GM20431 (cell line): ENCODE measurements around the gene SAP25.

ENCODE experiments used
- in situ Hi-C: fragments of 300-500 bp; cut with MseI, MboI; formaldehyde crosslinking; loops from one replicate; pipeline ENCODE4 v1.15.0; 2020; ENCODE audit warnings: low sequenced_read_pairs; ENCODE audit not compliant: unreplicated experiment

Gene SAP25

GRCh38 chr7:100599911-100600729 lies 26.4 kb upstream of the SAP25 start:
- in situ Hi-C loops = no loop called here

GRCh38 chr7:100598425-100598824 lies 24.7 kb upstream of the SAP25 start:
- in situ Hi-C loops = no loop called here

- in situ Hi-C loops = no loop called here
Observed at GRCh38 chr7:100595188-100595587, 21.5 kb upstream of the SAP25 start.

GRCh38 chr7:100591596-100591995 lies 17.9 kb upstream of the SAP25 start:
- in situ Hi-C loops = no loop called here

- in situ Hi-C loops = no loop called here
Observed at GRCh38 chr7:100590077-100590737, 16.5 kb upstream of the SAP25 start.

GRCh38 chr7:100589341-100589947 lies 15.7 kb upstream of the SAP25 start:
- in situ Hi-C loops = no loop called here

GRCh38 chr7:100588438-100588837 lies 14.7 kb upstream of the SAP25 start:
- in situ Hi-C loops = no loop called here

GRCh38 chr7:100586266-100587025 lies 12.7 kb upstream of the SAP25 start, which contains the start of gene FBXO24:
FBXO24 (plus strand) TSS chr7:100586328; CDS start chr7:100586626, 298 bp downstream.
- in situ Hi-C loops = no loop called here

- in situ Hi-C loops = no loop called here
Observed at GRCh38 chr7:100585511-100586265, 12.0 kb upstream of the SAP25 start, which contains the start of gene LRCH4. LRCH4 (minus strand) TSS chr7:100586129; CDS start chr7:100586100, 29 bp downstream.

- in situ Hi-C loops = no loop called here
Observed at GRCh38 chr7:100584683-100585510, 11.2 kb upstream of the SAP25 start.

GRCh38 chr7:100584054-100584682 lies 10.5 kb upstream of the SAP25 start:
- in situ Hi-C loops = no loop called here

GRCh38 chr7:100583132-100584053 lies 9.7 kb upstream of the SAP25 start:
- in situ Hi-C loops = no loop called here

- in situ Hi-C loops = no loop called here
Observed at GRCh38 chr7:100582650-100583049, 8.9 kb upstream of the SAP25 start.

GRCh38 chr7:100582041-100582579 lies 8.4 kb upstream of the SAP25 start:
- in situ Hi-C loops = no loop called here

- in situ Hi-C loops = no loop called here
Observed at GRCh38 chr7:100580466-100581283, 7.0 kb upstream of the SAP25 start.
